ENCODE data around the gene TBC1D23. TPM values are rescaled to one million over a fixed set of nuclear protein-coding genes. Genes with fewer than 3 reads are reported as not detected.

Gene TBC1D23
- total and polyA plus RNA-seq, 9 of the 15 experiments (the other 6 are each of a cell fraction or from before 2014, with no cell fraction given), result 23.4 to 85.8 (median 43.7) TPM

DNA sequence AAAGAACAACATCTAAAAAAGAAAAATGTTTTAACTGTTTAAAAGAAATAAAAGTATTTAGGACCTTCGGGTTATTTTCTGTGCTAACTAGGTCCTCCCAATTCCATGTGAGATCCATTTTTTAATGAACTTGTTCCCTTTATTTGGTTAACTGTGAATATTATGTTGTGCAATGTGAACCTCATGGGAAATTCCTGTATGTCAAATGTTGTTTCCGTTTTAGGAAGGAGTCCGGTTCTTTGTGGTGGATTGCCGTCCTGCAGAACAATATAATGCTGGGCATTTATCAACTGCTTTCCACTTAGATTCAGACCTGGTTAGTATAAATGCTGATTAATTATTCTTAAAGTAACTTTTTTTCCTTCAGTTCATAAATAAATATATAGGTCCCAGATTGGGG is 38.2 kb downstream of the TBC1D23 start:
- Histone ChIP-seq H3K9ac (ENCODE audit: insufficient read depth in 1 of 2, low read depth in 2 of 2, low read length in 2 of 2) (no peak overlapping the region), H2AFZ (ENCODE audit: low read depth, low read length) (no peak overlapping the region), H3K9me3 (replicated peaks; ENCODE audit: control insufficient read depth, insufficient read depth, low read depth, low read length) (no peaks in the 10 kb centered on the region), H3K4me2 (ENCODE audit: insufficient read depth, low read length) (no peak overlapping the region), H3K4me3 (no peak overlapping the region), H3K79me2 (ENCODE audit: control insufficient read depth, insufficient read depth, low read length) (no peaks in the 10 kb centered on the region), H4K20me1 (replicated peaks; ENCODE audit: control insufficient read depth, insufficient read depth, low read length) (no peaks in the 10 kb centered on the region), H3K4me1 (replicated peaks in 1 of 2; ENCODE audit: control insufficient read depth in 2 of 2, insufficient read depth in 2 of 2, low read length in 2 of 2) (no peaks in the 10 kb centered on the region), H3K36me3 (ENCODE audit: control insufficient read depth, insufficient read depth, low read length) (peaks cover 75% of the 10 kb centered on the region), H3K27me3 (ENCODE audit: control insufficient read depth in 2 of 2, insufficient read depth in 2 of 2, low read length in 2 of 2) (no peaks in the 10 kb centered on the region), H3K27ac (ENCODE audit: extremely low read depth, low read depth, low read length) (no peak overlapping the region), H3K9me1 (ENCODE audit: control insufficient read depth, insufficient read depth, low read length) (no peaks in the 10 kb centered on the region)
- intact Hi-C loops (cut with micrococcal nuclease), result no loop called here
- BruUV-seq (replicated peaks), result no TSS peak
- in situ Hi-C loops (cut with MboI), result no loop called here
- TF ChIP-seq ZNF282 (CRISPR knock-in tag; IDR thresholded peaks at IDR 0.05), result no peak
- no peak for TF ChIP-seq ZNF778 (CRISPR knock-in tag; IDR thresholded peaks at IDR 0.05)
- no peak for TF ChIP-seq NR2C2 (CRISPR knock-in tag; IDR thresholded peaks at IDR 0.05)
- no peak for TF ChIP-seq NR2C2 (tag; IDR thresholded peaks at IDR 0.05)
- TF ChIP-seq, protein P1, sequence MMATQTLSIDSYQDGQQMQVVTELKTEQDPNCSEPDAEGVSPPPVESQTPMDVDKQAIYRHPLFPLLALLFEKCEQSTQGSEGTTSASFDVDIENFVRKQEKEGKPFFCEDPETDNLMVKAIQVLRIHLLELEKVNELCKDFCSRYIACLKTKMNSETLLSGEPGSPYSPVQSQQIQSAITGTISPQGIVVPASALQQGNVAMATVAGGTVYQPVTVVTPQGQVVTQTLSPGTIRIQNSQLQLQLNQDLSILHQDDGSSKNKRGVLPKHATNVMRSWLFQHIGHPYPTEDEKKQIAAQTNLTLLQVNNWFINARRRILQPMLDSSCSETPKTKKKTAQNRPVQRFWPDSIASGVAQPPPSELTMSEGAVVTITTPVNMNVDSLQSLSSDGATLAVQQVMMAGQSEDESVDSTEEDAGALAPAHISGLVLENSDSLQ (IDR thresholded peaks at IDR 0.05), result no peak
- no peak for TF ChIP-seq ZNF431 (CRISPR knock-in tag; IDR thresholded peaks at IDR 0.05)
- no peak for TF ChIP-seq HMG20B (CRISPR knock-in tag; IDR thresholded peaks at IDR 0.05)
- TF ChIP-seq, protein P2, sequence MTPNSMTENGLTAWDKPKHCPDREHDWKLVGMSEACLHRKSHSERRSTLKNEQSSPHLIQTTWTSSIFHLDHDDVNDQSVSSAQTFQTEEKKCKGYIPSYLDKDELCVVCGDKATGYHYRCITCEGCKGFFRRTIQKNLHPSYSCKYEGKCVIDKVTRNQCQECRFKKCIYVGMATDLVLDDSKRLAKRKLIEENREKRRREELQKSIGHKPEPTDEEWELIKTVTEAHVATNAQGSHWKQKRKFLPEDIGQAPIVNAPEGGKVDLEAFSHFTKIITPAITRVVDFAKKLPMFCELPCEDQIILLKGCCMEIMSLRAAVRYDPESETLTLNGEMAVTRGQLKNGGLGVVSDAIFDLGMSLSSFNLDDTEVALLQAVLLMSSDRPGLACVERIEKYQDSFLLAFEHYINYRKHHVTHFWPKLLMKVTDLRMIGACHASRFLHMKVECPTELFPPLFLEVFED (CRISPR knock-in tag; conservative IDR thresholded peaks at IDR 0.05), result no peak
- TF ChIP-seq ESRRB (CRISPR knock-in tag; IDR thresholded peaks at IDR 0.05; ENCODE audit: borderline replicate concordance), result no peak
- POLR2A ChIA-PET, result no interaction called here
- 95% methylated on average over 4 of the region's 4 CpGs for WGBS (ENCODE audit: insufficient coverage, low coverage, missing lambda C conversion rate)
- CTCF ChIA-PET (ENCODE audit: low intra/inter-chr PET ratio), result no interaction called here
- ATAC-seq (no peak), DNase-seq (ENCODE audit: extremely low read depth in 1 of 4, low spot score in 3 of 4) (no peak), FAIRE-seq (no peak)

Measured in K562 (cell line).